ENCODE data around the gene GTSE1. TPM values are rescaled to one million over a fixed set of nuclear protein-coding genes. Genes with fewer than 3 reads are reported as not detected.

The GTSE1 gene
- total RNA-seq, 1 experiment from 2014 or later: 25.3 TPM

DNA sequence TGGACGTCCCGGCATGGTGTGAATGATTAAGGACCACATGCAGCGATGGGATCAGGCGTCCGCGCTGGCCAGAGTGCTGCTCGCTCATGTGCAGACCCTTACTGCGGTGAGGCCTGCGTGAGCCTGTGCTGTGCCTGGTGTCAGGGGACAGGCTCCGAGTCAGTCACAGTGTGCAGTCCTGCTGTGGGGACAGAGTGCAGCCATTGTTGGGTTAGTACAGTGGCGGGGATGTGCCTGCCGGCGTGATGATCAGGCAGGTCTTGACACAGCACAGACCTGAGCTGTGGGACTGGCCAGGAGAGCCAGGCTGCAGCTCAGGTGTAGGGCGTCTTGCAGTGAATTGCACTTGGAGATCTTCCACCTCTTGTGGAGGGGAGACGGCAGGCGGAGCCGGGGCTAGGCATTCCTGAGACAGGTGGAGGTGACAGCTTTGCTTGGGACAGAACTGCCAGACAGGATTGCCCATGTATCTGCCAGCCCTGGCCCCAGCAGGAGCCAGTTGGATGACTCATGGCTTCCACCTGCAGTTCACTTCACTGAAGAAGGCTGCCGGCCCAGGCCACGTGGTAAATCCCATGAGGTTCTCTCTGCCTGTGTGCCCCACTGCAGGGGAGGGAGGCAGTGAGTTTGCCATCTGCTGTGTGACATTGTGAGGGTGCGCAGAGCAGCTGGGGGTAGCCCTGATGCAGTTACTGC, 56.2 kb downstream of the GTSE1 start:
- no peaks in the 10 kb centered on the region for H3K9me3 ChIP-seq
- peaks cover 67% of the 10 kb centered on the region for H3K36me3 ChIP-seq
- peak; percentile 27 for DNase-seq
- no peak overlapping the region for H3K4me3 ChIP-seq
- H3K27me3 ChIP-seq: no peaks in the 10 kb centered on the region

- H3K36me3 ChIP-seq: peaks cover 61% of the 10 kb centered on the region
- H3K27me3 ChIP-seq: no peaks in the 10 kb centered on the region
- DNase-seq: no peak
- no peaks in the 10 kb centered on the region for H3K9me3 ChIP-seq
- no peak overlapping the region for H3K4me3 ChIP-seq
These were observed 56.9 kb downstream of the GTSE1 start for GRCh38 chr22:46353483-46354105.

GRCh38 chr22:46354176-46354992, 57.7 kb downstream of the GTSE1 start:
- Histone ChIP-seq H3K27me3 (no peaks in the 10 kb centered on the region), H3K9me3 (no peaks in the 10 kb centered on the region), H3K4me3 (no peak overlapping the region), H3K36me3 (peaks cover 56% of the 10 kb centered on the region)
- DNase-seq: no peak

GRCh38 chr22:46354993-46355305, 58.3 kb downstream of the GTSE1 start:
- DNase-seq: no peak
- no peak overlapping the region for H3K4me3 ChIP-seq
- H3K36me3 ChIP-seq: peaks cover 53% of the 10 kb centered on the region
- H3K9me3 ChIP-seq: no peaks in the 10 kb centered on the region
- H3K27me3 ChIP-seq: no peaks in the 10 kb centered on the region

DNA sequence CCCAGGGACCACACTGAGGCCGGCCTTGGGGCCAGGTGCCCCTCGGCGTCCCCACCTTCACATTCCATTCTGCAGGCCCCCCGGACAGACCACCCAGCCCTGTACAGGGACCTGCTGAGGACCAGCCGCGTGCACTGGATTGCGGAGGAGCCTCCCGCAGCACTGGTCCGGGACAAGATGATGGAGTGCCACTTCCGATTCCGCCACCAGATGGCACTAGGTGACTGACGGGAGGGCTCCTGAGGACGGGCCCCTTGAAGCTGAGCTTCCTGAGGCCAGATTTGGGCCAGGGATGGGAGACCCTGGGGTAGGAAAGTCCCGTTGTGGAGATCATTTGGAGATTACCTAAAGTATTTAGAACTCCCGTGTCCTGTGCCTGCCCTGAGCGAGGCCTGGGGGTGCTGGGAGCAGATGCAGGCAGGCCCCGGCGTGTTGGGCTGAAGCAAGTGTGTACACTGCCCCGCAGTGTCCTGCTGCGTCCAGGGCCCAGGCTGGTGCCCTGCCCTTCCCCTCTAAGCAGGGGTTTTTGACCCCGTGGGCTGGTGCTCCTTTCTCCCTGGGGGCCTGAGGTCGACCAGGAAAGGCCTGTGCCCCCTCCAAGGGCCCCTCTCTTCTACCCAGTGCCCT, 58.8 kb downstream of the GTSE1 start:
- no peaks in the 10 kb centered on the region for H3K27me3 ChIP-seq
- peaks cover 48% of the 10 kb centered on the region for H3K36me3 ChIP-seq
- no peak overlapping the region for H3K4me3 ChIP-seq
- peak; percentile 32 for DNase-seq
- H3K9me3 ChIP-seq: no peaks in the 10 kb centered on the region

DNA sequence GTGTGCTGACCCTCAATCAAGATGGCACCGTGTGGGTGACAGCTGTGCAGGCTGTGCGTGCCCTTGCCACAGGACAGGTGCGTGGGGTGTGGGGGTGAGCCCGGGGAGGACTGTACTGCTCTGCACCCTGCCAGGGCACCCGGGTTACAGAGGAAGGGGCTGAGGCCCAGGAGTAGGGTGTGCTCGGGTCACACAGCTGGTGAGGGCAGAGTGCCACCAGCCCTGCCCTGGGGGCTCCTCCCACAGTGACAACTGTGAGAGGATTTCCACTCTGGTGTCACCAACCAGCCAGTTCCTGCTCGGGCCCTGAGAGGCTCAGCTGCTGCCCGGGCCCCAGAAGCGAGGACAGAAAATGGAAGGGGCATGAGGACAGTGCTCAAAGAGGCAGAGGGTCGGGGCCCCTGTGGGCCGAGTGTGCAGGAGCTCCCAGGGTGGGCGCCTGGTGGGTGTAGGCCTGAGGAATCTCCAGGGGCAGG, 59.4 kb downstream of the GTSE1 start:
- DNase-seq: no peak
- no peak overlapping the region for H3K4me3 ChIP-seq
- H3K36me3 ChIP-seq: peaks cover 43% of the 10 kb centered on the region
- no peaks in the 10 kb centered on the region for H3K9me3 ChIP-seq
- no peaks in the 10 kb centered on the region for H3K27me3 ChIP-seq

DNA sequence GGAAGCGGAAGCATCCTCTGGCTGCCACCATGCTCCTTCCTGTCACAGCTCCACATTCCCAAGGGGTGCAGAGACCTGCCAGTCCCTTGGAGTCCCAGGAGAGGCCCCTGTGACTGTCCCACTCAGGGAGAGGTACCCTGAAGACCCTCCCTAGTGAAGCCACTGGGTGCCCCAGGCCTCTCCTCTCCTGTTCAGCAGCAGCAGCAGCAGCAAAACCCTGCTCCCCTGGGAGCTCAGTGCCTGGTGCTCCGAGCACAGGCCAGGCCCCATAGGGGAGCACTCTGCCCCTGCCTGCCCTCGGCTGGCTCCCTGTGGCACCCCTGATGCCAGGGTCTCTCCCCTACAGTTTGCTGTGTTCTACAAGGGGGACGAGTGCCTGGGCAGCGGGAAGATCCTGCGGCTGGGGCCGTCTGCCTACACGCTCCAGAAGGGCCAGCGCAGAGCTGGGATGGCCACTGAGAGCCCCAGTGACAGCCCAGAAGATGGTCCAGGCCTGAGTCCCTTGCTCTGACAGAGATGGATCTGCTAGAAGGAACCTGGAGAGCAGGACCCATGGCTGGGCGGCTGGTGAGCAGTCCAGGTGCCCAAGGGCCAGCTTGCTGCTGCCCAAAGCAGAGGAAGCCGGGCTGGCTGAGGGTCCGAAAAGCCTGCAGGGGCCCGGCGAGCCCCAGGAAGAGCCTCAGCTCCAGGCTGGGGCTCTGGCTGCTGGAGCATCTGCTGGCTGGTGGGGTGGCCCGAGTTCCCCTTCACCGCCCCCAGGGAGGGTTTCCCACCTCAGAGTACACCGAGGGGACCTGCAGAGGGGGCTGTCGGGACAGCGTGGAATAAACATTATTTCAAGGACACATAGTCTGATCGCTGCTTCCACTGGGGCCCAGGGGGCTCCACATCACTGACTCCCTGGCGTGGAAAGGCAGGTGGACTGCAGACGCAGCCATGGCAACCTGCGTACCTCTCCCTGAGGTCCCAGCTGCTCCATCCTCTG, 60.1 kb downstream of the GTSE1 start:
- peaks cover 40% of the 10 kb centered on the region for H3K36me3 ChIP-seq
- H3K9me3 ChIP-seq: no peaks in the 10 kb centered on the region
- DNase-seq: no peak
- no peaks in the 10 kb centered on the region for H3K27me3 ChIP-seq
- no peak overlapping the region for H3K4me3 ChIP-seq

DNA sequence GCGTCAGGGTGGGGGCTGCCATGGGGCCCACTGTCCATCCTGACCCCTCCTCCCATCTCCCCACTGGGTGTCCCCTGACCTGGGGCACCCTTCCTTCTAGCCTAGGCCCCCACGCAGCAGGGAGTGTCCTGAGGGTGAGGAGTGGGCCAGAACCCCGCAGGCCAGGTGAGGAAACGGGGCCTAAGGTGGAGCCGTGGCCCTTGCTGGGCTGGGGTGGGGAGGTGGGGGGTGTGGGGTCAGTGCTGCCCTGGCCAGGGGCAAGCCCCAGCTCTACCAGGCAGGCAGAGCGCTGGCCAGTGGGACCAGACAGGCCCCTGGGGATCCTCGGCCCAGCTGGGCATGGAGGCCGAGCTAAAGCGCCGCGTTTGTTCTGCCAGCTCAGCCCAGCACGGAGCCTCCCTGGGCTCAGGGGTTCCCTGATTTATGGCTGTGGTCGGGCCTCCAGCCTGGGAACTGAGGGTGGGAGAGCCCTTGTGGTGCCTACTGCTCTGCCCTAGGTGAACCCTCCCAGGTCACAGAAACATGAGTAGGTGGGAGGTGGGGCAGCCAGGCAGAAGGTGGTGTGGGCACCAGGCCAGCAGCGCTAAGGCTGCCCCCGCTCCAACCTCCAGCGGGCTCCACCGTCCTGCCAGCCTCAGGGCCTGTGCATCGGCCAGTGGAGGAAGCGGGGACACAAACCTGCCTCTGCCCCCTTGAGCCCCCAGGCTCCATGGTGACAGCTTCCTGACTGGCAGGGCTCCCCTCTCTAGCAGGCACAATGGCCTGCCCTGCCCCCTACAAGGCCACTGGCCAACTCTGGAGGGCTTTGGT, 61.2 kb downstream of the GTSE1 start:
- H3K4me3 ChIP-seq: no peak overlapping the region
- DNase-seq: no peak
- H3K36me3 ChIP-seq: peaks cover 32% of the 10 kb centered on the region
- H3K27me3 ChIP-seq: no peaks in the 10 kb centered on the region
- H3K9me3 ChIP-seq: no peaks in the 10 kb centered on the region

DNA sequence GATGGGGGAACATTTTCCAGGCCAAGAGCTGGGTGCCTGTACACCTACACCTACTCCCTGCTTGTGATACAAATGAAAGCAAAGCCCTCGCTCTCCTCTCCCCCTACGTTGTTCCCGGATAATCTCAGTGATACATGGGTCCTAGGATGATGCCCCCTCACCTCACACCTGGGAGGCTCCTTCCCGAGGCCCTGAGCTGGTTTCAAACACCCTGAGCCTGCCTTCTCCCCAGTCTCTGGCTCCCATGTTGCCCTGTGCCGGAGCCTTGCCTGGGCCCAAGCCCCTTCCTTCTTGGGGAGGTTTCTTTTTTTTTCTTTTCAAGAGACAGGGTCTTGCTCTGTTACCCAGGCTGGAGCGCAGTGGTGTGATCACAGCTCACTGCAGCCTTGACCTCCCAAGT, 62.1 kb downstream of the GTSE1 start:
- H3K36me3 ChIP-seq: peaks cover 26% of the 10 kb centered on the region
- no peaks in the 10 kb centered on the region for H3K27me3 ChIP-seq
- DNase-seq: no peak
- H3K4me3 ChIP-seq: no peak overlapping the region
- no peaks in the 10 kb centered on the region for H3K9me3 ChIP-seq

DNA sequence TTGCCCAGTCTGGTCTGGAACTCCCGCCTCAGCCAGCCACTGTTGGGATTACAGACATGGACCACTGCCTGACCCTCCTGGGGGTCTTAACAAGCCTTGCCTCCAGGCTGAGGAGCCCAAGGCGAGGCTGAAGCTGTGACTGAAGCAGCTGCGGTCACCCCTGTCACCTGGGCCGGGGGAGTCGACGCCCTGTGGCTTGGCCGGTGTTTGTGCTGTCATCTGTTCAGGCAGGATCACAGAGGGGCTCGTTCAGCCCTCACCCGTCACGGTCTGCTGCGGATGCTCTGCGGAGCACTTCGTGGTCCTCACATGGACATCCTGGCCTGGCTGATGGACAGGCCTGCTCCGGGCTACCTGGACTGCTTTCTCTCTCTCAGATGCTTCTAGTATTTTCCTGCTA, 62.7 kb downstream of the GTSE1 start:
- Histone ChIP-seq H3K9me3 (no peaks in the 10 kb centered on the region), H3K4me3 (no peak overlapping the region), H3K36me3 (peaks cover 22% of the 10 kb centered on the region), H3K27me3 (no peaks in the 10 kb centered on the region)
- DNase-seq: no peak

DNA sequence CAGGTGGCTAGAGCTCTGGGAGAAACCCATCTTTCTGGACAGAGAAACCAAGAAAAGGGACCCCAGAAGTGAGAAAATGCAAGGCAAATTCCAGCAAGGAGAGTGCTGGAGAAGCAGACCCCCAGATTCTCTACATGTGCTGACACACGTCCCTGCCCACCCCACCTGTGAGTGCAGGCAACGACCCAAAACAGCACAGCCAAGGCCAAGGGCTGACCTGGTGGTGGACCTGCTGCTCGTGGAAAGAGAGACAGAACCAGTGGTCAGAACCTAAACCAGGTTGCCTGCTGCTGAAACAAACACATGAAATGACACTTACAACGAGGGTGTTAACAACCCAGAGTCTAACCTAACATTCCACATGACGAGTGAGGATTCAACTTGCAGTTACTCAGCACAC, 63.4 kb downstream of the GTSE1 start:
- no peak for DNase-seq
- Histone ChIP-seq H3K4me3 (no peak overlapping the region), H3K27me3 (no peaks in the 10 kb centered on the region), H3K36me3 (peaks cover 17% of the 10 kb centered on the region), H3K9me3 (no peaks in the 10 kb centered on the region)

DNA sequence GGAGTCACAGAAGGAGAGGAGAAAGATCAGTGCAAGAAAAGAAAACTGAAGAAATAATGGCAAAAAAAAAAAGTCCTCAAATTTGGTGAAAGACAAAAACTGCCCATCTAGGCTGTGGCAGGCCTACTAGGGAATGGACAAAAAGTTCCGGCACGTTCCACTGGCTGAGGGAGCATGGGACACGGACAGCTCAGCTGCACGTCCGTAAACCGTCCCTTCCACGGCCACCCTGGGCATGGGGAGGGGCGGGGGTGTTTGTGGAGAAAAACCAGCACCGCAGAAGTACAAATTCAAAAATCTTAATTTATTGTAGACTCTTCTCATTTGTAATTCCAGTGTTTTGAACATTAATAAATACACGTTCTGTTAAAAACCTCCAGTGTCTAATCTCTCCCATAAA, 64.2 kb downstream of the GTSE1 start:
- DNase-seq: no peak

GRCh38 chr22:46361826-46362202, 65.1 kb downstream of the GTSE1 start:
- H3K27me3 ChIP-seq: no peaks in the 10 kb centered on the region
- no peak for DNase-seq
- H3K9me3 ChIP-seq: no peaks in the 10 kb centered on the region
- H3K36me3 ChIP-seq: no peaks in the 10 kb centered on the region
- no peak overlapping the region for H3K4me3 ChIP-seq

More for the DNA sequence above, 64.2 kb downstream of the GTSE1 start:
- Histone ChIP-seq H3K27me3 (no peaks in the 10 kb centered on the region), H3K4me3 (no peak overlapping the region), H3K9me3 (no peaks in the 10 kb centered on the region), H3K36me3 (peaks cover 9% of the 10 kb centered on the region)

DNA sequence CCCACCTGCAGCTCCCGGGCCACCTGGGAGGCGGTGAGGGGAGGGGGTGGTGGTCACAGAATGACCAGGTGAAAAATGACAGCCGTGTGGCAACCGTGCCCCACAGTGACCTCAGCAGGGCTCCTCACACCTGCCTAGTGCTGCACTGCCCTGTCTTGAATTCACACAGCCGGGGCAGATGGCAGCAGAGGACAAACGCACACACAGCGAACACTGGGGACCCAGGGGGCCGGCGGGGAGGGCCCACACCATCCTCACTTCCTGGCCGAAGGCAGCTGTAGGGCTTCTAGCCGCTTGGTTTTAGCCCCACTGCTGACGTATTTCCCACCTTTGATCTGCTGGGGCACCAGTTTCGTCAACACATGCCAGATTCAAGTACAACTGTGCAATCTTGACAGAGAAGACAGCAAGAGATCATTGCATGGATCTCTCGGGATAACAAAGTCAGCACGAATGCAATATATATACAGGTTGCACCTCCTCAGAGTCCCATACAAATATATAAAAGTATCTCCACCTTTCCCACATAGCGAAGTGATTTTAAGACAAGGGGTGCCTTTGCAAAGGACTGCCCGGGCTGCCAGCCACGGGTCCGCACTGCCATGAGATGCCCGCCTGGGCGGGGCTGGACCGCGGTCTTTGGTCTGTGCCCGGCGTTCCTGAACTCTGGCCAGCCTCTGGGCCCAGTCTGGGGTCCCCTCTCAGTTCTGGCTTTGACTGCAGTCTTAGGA, 65.7 kb downstream of the GTSE1 start:
- Histone ChIP-seq H3K4me3 (no peak overlapping the region), H3K27me3 (no peaks in the 10 kb centered on the region), H3K9me3 (no peaks in the 10 kb centered on the region), H3K36me3 (no peaks in the 10 kb centered on the region)
- no peak for DNase-seq

- DNase-seq: no peak
These were observed 66.4 kb downstream of the GTSE1 start for GRCh38 chr22:46362934-46363515.

More at GRCh38 chr22:46362934-46363515, 66.4 kb downstream of the GTSE1 start:
- H3K4me3 ChIP-seq: no peak overlapping the region
- no peaks in the 10 kb centered on the region for H3K27me3 ChIP-seq
- no peaks in the 10 kb centered on the region for H3K36me3 ChIP-seq
- no peaks in the 10 kb centered on the region for H3K9me3 ChIP-seq
